SK-N-SH (cell line): ENCODE data around the gene SPATA16. TPM values are rescaled to one million over a fixed set of nuclear protein-coding genes. Genes with fewer than 3 reads are reported as not detected.

ENCODE experiments used
- CTCF ChIA-PET: fragments of 300-600, 350-600 bp; formaldehyde crosslinking; extraction: SDS; loops from one replicate; lab custom pipeline; 2021; lab: Yijun Ruan, JAX
- POLR2A ChIA-PET: fragments of 350-600 bp; sonication (Branson Sonifier 250); formaldehyde crosslinking; extraction: SDS; loops from one replicate; lab custom pipeline; 2020; ENCODE audit warnings: antibody characterized with exemption, inconsistent platforms; lab: Yijun Ruan, JAX
- DNase-seq: peaks from one replicate; pipeline ENCODE4 v3.0.0; 2012
- H2AFZ ChIP-seq: fragments of 200-600 bp; sonication (generic); 2 replicates; pipeline ENCODE4 v1.8.1; 2016; ENCODE audit warnings: antibody characterized with exemption, mild to moderate bottlenecking, low read depth
- H3F3A ChIP-seq: fragments of 200-600 bp; sonication (generic); replicated peaks from 2 replicates; pipeline ENCODE3; 2016; ENCODE audit warnings: antibody characterized with exemption, mild to moderate bottlenecking; ENCODE audit not compliant: insufficient read depth
- H3K27ac ChIP-seq, 2 experiments: fragments of 200-500 bp in 1 of 2; fragments of 200-600 bp in 1 of 2; sonication (Bioruptor generic) in 1 of 2; sonication (generic), shearing (Covaris generic) in 1 of 2; 2 replicates each; pipeline versions ENCODE4 v1.5.1 to v1.6.1; 2014 to 2016; ENCODE audit warnings: low read depth in 2 of 2, inconsistent platforms in 1 of 2, low read length in 1 of 2, mild to moderate bottlenecking in 1 of 2, mixed read lengths in 1 of 2
- H3K27me3 ChIP-seq: fragments of 200-600 bp; sonication (generic), shearing (Covaris generic); 2 replicates; pipeline ENCODE4 v1.6.1; 2016; ENCODE audit warnings: mixed run types; ENCODE audit not compliant: insufficient read depth
- H3K36me3 ChIP-seq, 2 experiments: fragments of 200-500 bp in 1 of 2; fragments of 200-600 bp in 1 of 2; sonication (Bioruptor generic) in 1 of 2; sonication (generic) in 1 of 2; replicated peaks in 1 of 2; 2 replicates each; pipeline versions ENCODE3 to v1.5.1; 2014 to 2016; ENCODE audit warnings: low read length in 1 of 2, mild to moderate bottlenecking in 1 of 2; ENCODE audit not compliant: insufficient read depth in 2 of 2, control insufficient read depth in 1 of 2
- H3K4me1 ChIP-seq, 2 experiments: fragments of 200-500 bp in 1 of 2; fragments of 200-600 bp in 1 of 2; sonication (Bioruptor generic) in 1 of 2; sonication (generic), shearing (Covaris generic) in 1 of 2; 2 replicates each; pipeline versions ENCODE4 v1.5.1 to v1.6.1; 2014 to 2016; ENCODE audit warnings: low read depth in 1 of 2, low read length in 1 of 2, mixed run types in 1 of 2; ENCODE audit not compliant: insufficient read depth in 2 of 2, control insufficient read depth in 1 of 2
- H3K4me2 ChIP-seq: fragments of 200-600 bp; sonication (generic), shearing (Covaris generic); 2 replicates; pipeline ENCODE4 v1.6.1; 2017; ENCODE audit warnings: mixed run types
- H3K4me3 ChIP-seq, 2 experiments: fragments of 200-500 bp in 1 of 2; fragments of 200-600 bp in 1 of 2; sonication (Bioruptor generic) in 1 of 2; sonication (generic), shearing (Covaris generic) in 1 of 2; 2 replicates each; pipeline versions ENCODE4 v1.5.1 to v1.8.1; 2014 to 2016; ENCODE audit warnings: low read depth in 2 of 2, inconsistent platforms in 1 of 2, low read length in 1 of 2, mild to moderate bottlenecking in 1 of 2, mixed read lengths in 1 of 2, moderate library complexity in 1 of 2
- H3K79me2 ChIP-seq: fragments of 200-600 bp; sonication (generic); 2 replicates; pipeline ENCODE4 v1.8.1; 2017; ENCODE audit warnings: mild to moderate bottlenecking; ENCODE audit not compliant: insufficient read depth
- H3K9ac ChIP-seq: fragments of 200-600 bp; sonication (generic); 2 replicates; pipeline ENCODE4 v1.6.1; 2017; ENCODE audit warnings: mixed run types
- H3K9me2 ChIP-seq: fragments of 200-600 bp; sonication (generic); 2 replicates; pipeline ENCODE4 v1.6.1; 2017; ENCODE audit warnings: mixed run types
- H3K9me3 ChIP-seq: fragments of 200-600 bp; sonication (generic); 2 replicates; pipeline ENCODE4 v1.6.1; 2017; ENCODE audit warnings: mixed run types, mild to moderate bottlenecking, moderate library complexity
- H4K20me1 ChIP-seq: fragments of 200-600 bp; sonication (generic); 2 replicates; pipeline ENCODE4 v1.6.1; 2017; ENCODE audit warnings: mild to moderate bottlenecking, mixed run types; ENCODE audit not compliant: insufficient read depth
- CHD2 ChIP-seq: fragments of 150-350 bp; IDR thresholded peaks from 2 replicates; pipeline ENCODE4 v1.6.1; 2018; ENCODE audit warnings: low read length; ENCODE audit not compliant: partially characterized antibody
- CTCF ChIP-seq: fragments of 200-600 bp; sonication (generic); IDR thresholded peaks from 2 replicates; pipeline ENCODE4 v1.6.1; 2017; ENCODE audit warnings: antibody characterized with exemption, mild to moderate bottlenecking, moderate library complexity
- ELF1 ChIP-seq: IDR thresholded peaks from 2 replicates; pipeline ENCODE4 v1.4.0; 2012
- EP300 ChIP-seq, 2 experiments: IDR thresholded peaks; 2 replicates each; pipeline versions ENCODE4 v1.4.0 to v1.6.1; 2012; ENCODE audit warnings: borderline replicate concordance in 1 of 2, low read depth in 1 of 2, low read length in 1 of 2
- GATA2 ChIP-seq: sonication (generic); formaldehyde crosslinking; IDR thresholded peaks from 2 replicates; pipeline ENCODE4 v1.5.0; 2020; ENCODE audit warnings: mild to moderate bottlenecking, missing genetic modification reagents
- MAX ChIP-seq: IDR thresholded peaks from 2 replicates; pipeline ENCODE4 v1.4.0; 2012; ENCODE audit warnings: low read depth
- MEF2A ChIP-seq: IDR thresholded peaks from 2 replicates; pipeline ENCODE4 v1.4.0; 2012; ENCODE audit warnings: low read depth, borderline replicate concordance
- MXI1 ChIP-seq: IDR thresholded peaks from 2 replicates; pipeline ENCODE4 v1.6.1; 2012; ENCODE audit warnings: mild to moderate bottlenecking, low read depth, low read length, improper control_type of control experiment
- NFIC ChIP-seq: IDR thresholded peaks from 2 replicates; pipeline ENCODE4 v1.4.0; 2012; ENCODE audit warnings: borderline replicate concordance
- PBX3 ChIP-seq: IDR thresholded peaks from 2 replicates; pipeline ENCODE4; 2012
- POLR2AphosphoS5 ChIP-seq: IDR thresholded peaks from 2 replicates; pipeline ENCODE4 v1.6.1; 2012; ENCODE audit warnings: low read depth, low read length
- RCOR1 ChIP-seq: fragments of 150-350 bp; IDR thresholded peaks from 2 replicates; pipeline ENCODE4 v1.6.1; 2017; ENCODE audit warnings: antibody characterized with exemption, low read length
- REST ChIP-seq: IDR thresholded peaks from 2 replicates; pipeline ENCODE4 v1.6.1; 2012; ENCODE audit warnings: mild to moderate bottlenecking, low read depth, low read length, moderate library complexity
- SIN3A ChIP-seq: IDR thresholded peaks from 2 replicates; pipeline ENCODE4 v1.6.1; 2012; ENCODE audit warnings: low read depth, mild to moderate bottlenecking, low read length, moderate library complexity, borderline replicate concordance
- SMC3 ChIP-seq: IDR thresholded peaks from 2 replicates; pipeline ENCODE4 v1.6.1; 2012; ENCODE audit warnings: low read depth, low read length, improper control_type of control experiment
- TAF1 ChIP-seq: IDR thresholded peaks from 2 replicates; pipeline ENCODE4 v1.6.1; 2012; ENCODE audit warnings: low read depth, mild to moderate bottlenecking, low read length, moderate library complexity, borderline replicate concordance
- USF2 ChIP-seq: fragments of 150-350 bp; IDR thresholded peaks from 2 replicates; pipeline ENCODE4 v1.6.1; 2017; ENCODE audit warnings: antibody characterized with exemption, low read length, low read depth, borderline replicate concordance
- ZBTB33 ChIP-seq: IDR thresholded peaks from 2 replicates; pipeline ENCODE4 v1.4.0; 2012; ENCODE audit warnings: low read depth, borderline replicate concordance
- WGBS: methylation state at CpG from one replicate; pipeline ENCODE4 v1.1.6; 2017; ENCODE audit warnings: low lambda C conversion rate; 5-methylcytosine and 5-hydroxymethylcytosine counted together
- polyA plus RNA-seq, 3 experiments: library from polyadenylated mRNA; depleted of rRNA; stranded (reverse); fragments of >200 nt; gene quantifications; 2 replicates each; pipeline ENCODE4 v1.2.3, GENCODE V29; 2012

The SPATA16 gene
- polyA plus RNA-seq, 1 of the 3 experiments (the other 2 are of a cell fraction), result not detected

GRCh38 chr3:173103469-173103868 lies 37.6 kb downstream of the SPATA16 start (continued):
- TF ChIP-seq PBX3 (no peak), RCOR1 (no peak), NFIC (no peak), ELF1 (no peak), ZBTB33 (no peak), SIN3A (no peak), MAX (no peak), MEF2A (no peak)

- Histone ChIP-seq H3K36me3 (no peaks in the 10 kb centered on the region), H4K20me1 (no peaks in the 10 kb centered on the region), H3K4me1 (no peaks in the 10 kb centered on the region), H3F3A (no peaks in the 10 kb centered on the region), H3K27me3 (no peaks in the 10 kb centered on the region), H3K4me3 (no peak overlapping the region), H3K27ac (no peak overlapping the region), H3K79me2 (no peaks in the 10 kb centered on the region), H3K9ac (no peak overlapping the region), H3K4me2 (no peak overlapping the region), H3K9me2 (no peaks in the 10 kb centered on the region), H3K9me3 (no peaks in the 10 kb centered on the region)
- no peak for DNase-seq
- CTCF ChIA-PET, result no interaction called here
- WGBS, result 43% methylated on average over 1 of the region's 1 CpG
- POLR2A ChIA-PET, result no interaction called here
- TF ChIP-seq TAF1, result no peak
- no peak for TF ChIP-seq POLR2AphosphoS5
- no peak for TF ChIP-seq EP300 (IDR thresholded peaks at IDR 0.05; ENCODE audit: borderline replicate concordance in 1 of 2, low read depth in 1 of 2, low read length in 1 of 2)
- TF ChIP-seq GATA2, result no peak
- no peak for TF ChIP-seq MXI1
- TF ChIP-seq CHD2, result no peak
- no peak for TF ChIP-seq SMC3
- no peak for TF ChIP-seq USF2
- TF ChIP-seq CTCF, result no peak
- no peak for TF ChIP-seq REST
- TF ChIP-seq, all 33 proteins: peak for 0
- no peak overlapping the region for H2AFZ ChIP-seq
Measured at GRCh38 chr3:173098959-173099358, 42.1 kb downstream of the SPATA16 start.
